Liver (tissue), 9 donors: ENCODE data around the gene ZNF831. TPM values are rescaled to one million over a fixed set of nuclear protein-coding genes. Genes with fewer than 3 reads are reported as not detected.

Source experiments
- DNase-seq: peaks from one replicate; pipeline ENCODE4 v3.0.0-alpha.2; 2017; ENCODE audit warnings: low spot score
- H3K27ac ChIP-seq, 2 donors: one replicate each; pipeline ENCODE4 v1.7.0; 2013; ENCODE audit warnings: inconsistent platforms in 2 of 2, low read length in 2 of 2, control low read depth in 1 of 2, low read depth in 1 of 2, mild to moderate bottlenecking in 1 of 2
- H3K27me3 ChIP-seq, 4 donors: one replicate each; pipeline versions ENCODE4 v1.6.1 to v1.7.0; 2013; ENCODE audit warnings: low read length in 3 of 4, inconsistent platforms in 1 of 4, mild to moderate bottlenecking in 1 of 4, moderate library complexity in 1 of 4; ENCODE audit not compliant: control insufficient read depth in 4 of 4, insufficient read depth in 4 of 4
- H3K36me3 ChIP-seq, 4 donors: one replicate each; pipeline versions ENCODE4 v1.6.1 to v1.7.0; 2013; ENCODE audit warnings: low read length in 3 of 4, mild to moderate bottlenecking in 3 of 4, low read depth in 1 of 4, moderate library complexity in 1 of 4; ENCODE audit not compliant: control insufficient read depth in 4 of 4, insufficient read depth in 3 of 4
- H3K4me1 ChIP-seq, 4 donors: one replicate each; pipeline versions ENCODE4 v1.6.1 to v1.7.0; 2013; ENCODE audit warnings: low read length in 3 of 4, mild to moderate bottlenecking in 3 of 4, moderate library complexity in 1 of 4; ENCODE audit not compliant: control insufficient read depth in 4 of 4, insufficient read depth in 4 of 4
- H3K4me3 ChIP-seq, 3 donors: one replicate each; pipeline versions ENCODE4 v1.6.1 to v1.7.0; 2013; ENCODE audit warnings: low read length in 3 of 3, control low read depth in 1 of 3, low read depth in 1 of 3, mild to moderate bottlenecking in 1 of 3
- H3K9ac ChIP-seq, 2 donors: one replicate each; pipeline ENCODE4 v1.7.0; 2013; ENCODE audit warnings: low read length in 2 of 2, mild to moderate bottlenecking in 2 of 2, moderate library complexity in 2 of 2, control low read depth in 1 of 2, low read depth in 1 of 2
- H3K9me3 ChIP-seq, 4 donors: one replicate each; pipeline versions ENCODE4 v1.6.1 to v1.7.0; 2013; ENCODE audit warnings: low read length in 3 of 4; ENCODE audit not compliant: control insufficient read depth in 4 of 4
- ATF3 ChIP-seq: IDR thresholded peaks from 2 replicates; pipeline ENCODE4 v1.6.1; 2016; ENCODE audit warnings: antibody characterized with exemption
- CTCF ChIP-seq: fragments of 150-350 bp; IDR thresholded peaks from 2 replicates; pipeline ENCODE4 v1.5.1; 2017; ENCODE audit warnings: improper control_type of control experiment, low read depth, low read length; ENCODE audit not compliant: missing input control
- EGR1 ChIP-seq, 2 donors: IDR thresholded peaks; 2 replicates each; pipeline ENCODE4 v1.6.1; 2016 to 2018; ENCODE audit warnings: antibody characterized with exemption in 2 of 2, low read depth in 2 of 2
- FOXA1 ChIP-seq: IDR thresholded peaks from 2 replicates; pipeline ENCODE4 v1.6.1; 2016; ENCODE audit warnings: antibody characterized with exemption
- FOXA2 ChIP-seq: IDR thresholded peaks from 2 replicates; pipeline ENCODE4 v1.6.1; 2016; ENCODE audit warnings: antibody characterized with exemption
- GABPA ChIP-seq, 2 donors: IDR thresholded peaks in 1 of 2; conservative IDR thresholded peaks in 1 of 2; 2 replicates each; pipeline ENCODE4 v1.6.1; 2016; ENCODE audit warnings: antibody characterized with exemption in 2 of 2, mild to moderate bottlenecking in 1 of 2, moderate library complexity in 1 of 2
- HNF4A ChIP-seq, 2 donors: conservative IDR thresholded peaks; 2 replicates each; pipeline ENCODE4 v1.6.1; 2016; ENCODE audit warnings: antibody characterized with exemption in 2 of 2, mild to moderate bottlenecking in 2 of 2
- HNF4G ChIP-seq: IDR thresholded peaks from 2 replicates; pipeline ENCODE4 v1.6.1; 2016; ENCODE audit warnings: antibody characterized with exemption
- JUND ChIP-seq, 2 donors: IDR thresholded peaks; 2 replicates each; pipeline ENCODE4 v1.6.1; 2016; ENCODE audit warnings: antibody characterized with exemption in 2 of 2
- MAX ChIP-seq: IDR thresholded peaks from 2 replicates; pipeline ENCODE4 v1.6.1; 2016; ENCODE audit warnings: antibody characterized with exemption
- NR2F2 ChIP-seq: IDR thresholded peaks from 2 replicates; pipeline ENCODE4 v1.6.1; 2016; ENCODE audit warnings: antibody characterized with exemption
- RAD21 ChIP-seq, 2 donors: IDR thresholded peaks; 2 replicates each; pipeline ENCODE4 v1.6.1; 2016; ENCODE audit warnings: antibody characterized with exemption in 2 of 2, mild to moderate bottlenecking in 2 of 2
- REST ChIP-seq: IDR thresholded peaks from 2 replicates; pipeline ENCODE4 v1.6.1; 2016; ENCODE audit warnings: antibody characterized with exemption, mild to moderate bottlenecking
- RXRA ChIP-seq, 2 donors: IDR thresholded peaks; 2 replicates each; pipeline ENCODE4 v1.6.1; 2017 to 2018; ENCODE audit warnings: antibody characterized with exemption in 2 of 2, mild to moderate bottlenecking in 1 of 2
- SP1 ChIP-seq: IDR thresholded peaks from 2 replicates; pipeline ENCODE4 v1.6.1; 2018; ENCODE audit warnings: antibody characterized with exemption, mild to moderate bottlenecking
- TAF1 ChIP-seq: conservative IDR thresholded peaks from 2 replicates; pipeline ENCODE4 v1.6.1; 2016; ENCODE audit warnings: antibody characterized with exemption, mild to moderate bottlenecking
- YY1 ChIP-seq: IDR thresholded peaks from 2 replicates; pipeline ENCODE4 v1.6.1; 2016; ENCODE audit warnings: antibody characterized with exemption, mild to moderate bottlenecking
- ZBTB33 ChIP-seq: IDR thresholded peaks from 2 replicates; pipeline ENCODE4 v1.6.1; 2016; ENCODE audit warnings: antibody characterized with exemption
- WGBS: extraction: QIAGEN DNeasy Blood & Tissue Kit; methylation state at CpG from one replicate; pipeline ENCODE4 v1.1.7; 2013; 5-methylcytosine and 5-hydroxymethylcytosine counted together
- polyA plus RNA-seq, 2 donors: library from polyadenylated mRNA; stranded (reverse) in 1 of 2; unstranded in 1 of 2; fragments of 200-250 nt in 1 of 2; fragments of >200 nt in 1 of 2; fragmentation: Nextera tagmentation in 1 of 2; extraction: Ambion mirVana in 1 of 2; gene quantifications; one replicate each; pipeline versions ENCODE4 v1.2.1 to v1.2.3, GENCODE V29; 2013 to 2015
- total RNA-seq, 2 donors: library from RNA; depleted of rRNA; stranded (reverse); fragments of >200 nt; gene quantifications; one replicate each; pipeline ENCODE4 v1.2.3, GENCODE V29; 2014
- donor health status: healthy.
- donor health status: healthy.
- donor health status: healthy.
- donor health status: healthy.
- donor health status: healthy.

The ZNF831 gene
- total and polyA plus RNA-seq, 4 donors: 0.06 to 0.75 (median 0.13) TPM

GRCh38 chr20:59224236-59224635, 60.6 kb downstream of the ZNF831 start:
- DNase-seq: no peak
- Histone ChIP-seq H3K36me3 (no peaks in the 10 kb centered on the region), H3K27ac (no peak overlapping the region), H3K9me3 (no peaks in the 10 kb centered on the region), H3K27me3 (peaks cover 0 to 10% (median 6%) of the 10 kb centered on the region in 4 donors), H3K4me1 (peaks cover 0 to 6% (median 3%) of the 10 kb centered on the region in 4 donors), H3K4me3 (no peak overlapping the region), H3K9ac (no peak overlapping the region)
- WGBS: 81% methylated on average over 8 of the region's 8 CpGs
- no peak for TF ChIP-seq CTCF
- TF ChIP-seq HNF4A (conservative IDR thresholded peaks at IDR 0.05): no peak
- no peak for TF ChIP-seq ATF3
- TF ChIP-seq REST: no peak
- no peak for TF ChIP-seq SP1
- TF ChIP-seq FOXA2: no peak

GRCh38 chr20:59230385-59230784, 66.8 kb downstream of the ZNF831 start:
- Histone ChIP-seq H3K4me1 (no peaks in the 10 kb centered on the region), H3K9me3 (no peaks in the 10 kb centered on the region), H3K36me3 (no peaks in the 10 kb centered on the region), H3K27ac (no peak overlapping the region), H3K27me3 (peaks cover 0 to 3% (median 2%) of the 10 kb centered on the region in 4 donors), H3K9ac (no peak overlapping the region), H3K4me3 (no peak overlapping the region)
- 100% methylated on average over 1 of the region's 1 CpG for WGBS
- DNase-seq: no peak
- TF ChIP-seq HNF4A (conservative IDR thresholded peaks at IDR 0.05) (no peak), YY1 (no peak), SP1 (no peak), RAD21 (IDR thresholded peaks at IDR 0.05) (no peak), ZBTB33 (no peak), HNF4G (no peak), FOXA2 (no peak), RXRA (IDR thresholded peaks at IDR 0.05) (no peak), JUND (IDR thresholded peaks at IDR 0.05) (no peak), NR2F2 (no peak), EGR1 (IDR thresholded peaks at IDR 0.05; ENCODE audit: low read depth in 2 of 2) (no peak), MAX (no peak), REST (no peak), GABPA (IDR thresholded peaks at IDR 0.05 in 1 of 2, conservative IDR thresholded peaks at IDR 0.05 in 1 of 2) (no peak), FOXA1 (no peak), CTCF (no peak), TAF1 (no peak), ATF3 (no peak)
